ENCODE results near the gene TMX4. TPM values are rescaled to one million over a fixed set of nuclear protein-coding genes. Genes with fewer than 3 reads are reported as not detected.

TMX4 gene
- total RNA-seq, 6 donors from 2014 or later, result 12.4 to 50.5 (median 31.5) TPM

GRCh38 chr20:8020314-8021079, 936 bp upstream of the TMX4 start:
- no peak for TF ChIP-seq POLR2A (IDR thresholded peaks at IDR 0.05)
- TF ChIP-seq CTCF (IDR thresholded peaks at IDR 0.05), result no peak
- TF ChIP-seq POLR2AphosphoS5 (IDR thresholded peaks at IDR 0.05), result no peak
- TF ChIP-seq EP300 (IDR thresholded peaks at IDR 0.05), result no peak
- WGBS, 2 donors, result 28 to 43% methylated on average over 3 of the region's 3 CpGs
- peak overlapping the region in 3 of 4 donors; percentile 98 to 99 (median 98) for H3K27ac ChIP-seq
- H3K27me3 ChIP-seq, result no peaks in the 10 kb centered on the region
- H3K9me3 ChIP-seq, result no peaks in the 10 kb centered on the region
- DNase-seq, result no peak
- H3K4me1 ChIP-seq, result peaks cover 8 to 16% (median 13%) of the 10 kb centered on the region in 4 donors
- H3K4me3 ChIP-seq, result peak overlapping the region in 3 of 4 donors; percentile 93 to 94 (median 94)
- no peaks in the 10 kb centered on the region for H3K36me3 ChIP-seq
- no peak for ATAC-seq (ENCODE audit: low FRiP score in 2 of 2)

GRCh38 chr20:8019998-8020247, 362 bp upstream of the TMX4 start:
- ATAC-seq (ENCODE audit: low FRiP score in 2 of 2) (no peak), DNase-seq (no peak)
- Histone ChIP-seq H3K36me3 (no peaks in the 10 kb centered on the region), H3K4me3 (peak overlapping the region in 3 of 4 donors; percentile 93 to 94 (median 94)), H3K27me3 (no peaks in the 10 kb centered on the region), H3K9me3 (no peaks in the 10 kb centered on the region), H3K4me1 (peaks cover 8 to 16% (median 13%) of the 10 kb centered on the region in 4 donors), H3K27ac (peak overlapping the region; percentile 98 to 99 (median 98))
- TF ChIP-seq CTCF (IDR thresholded peaks at IDR 0.05) (no peak), EP300 (IDR thresholded peaks at IDR 0.05) (no peak), POLR2AphosphoS5 (IDR thresholded peaks at IDR 0.05) (no peak), POLR2A (IDR thresholded peaks at IDR 0.05) (no peak)
- WGBS, 2 donors, result 0% methylated on average over 3 of the region's 3 CpGs

GRCh38 chr20:8018958-8019245, 659 bp downstream of the TMX4 start:
- Histone ChIP-seq H3K4me1 (peaks cover 8 to 16% (median 13%) of the 10 kb centered on the region in 4 donors), H3K4me3 (peak overlapping the region; percentile 73 to 94 (median 94)), H3K27me3 (no peaks in the 10 kb centered on the region), H3K36me3 (no peaks in the 10 kb centered on the region), H3K9me3 (no peaks in the 10 kb centered on the region), H3K27ac (peak overlapping the region; percentile 98 to 99 (median 98))
- peak; percentile 71 to 90 for ATAC-seq (ENCODE audit: low FRiP score in 2 of 2)
- peak in 1 of 2 donors; percentile 73 for DNase-seq
- 0 to 1% methylated on average over 6 to 22 of the region's 23 CpGs for WGBS, 2 donors
- peak in 2 of 6 experiments; percentile 6 to 46 for TF ChIP-seq CTCF (IDR thresholded peaks at IDR 0.05)
- TF ChIP-seq EP300 (IDR thresholded peaks at IDR 0.05), result no peak
- TF ChIP-seq POLR2AphosphoS5 (IDR thresholded peaks at IDR 0.05), result peak in 1 of 2 donors; percentile 90
- no peak for TF ChIP-seq POLR2A (IDR thresholded peaks at IDR 0.05)

- no peak for TF ChIP-seq POLR2AphosphoS5 (IDR thresholded peaks at IDR 0.05)
- TF ChIP-seq POLR2A (IDR thresholded peaks at IDR 0.05), result no peak
- TF ChIP-seq EP300 (IDR thresholded peaks at IDR 0.05), result no peak
- no peak for TF ChIP-seq CTCF (IDR thresholded peaks at IDR 0.05)
- Histone ChIP-seq H3K36me3 (peaks cover 0 to 6% (median 0%) of the 10 kb centered on the region in 4 donors), H3K4me1 (peaks cover 0 to 4% (median 2%) of the 10 kb centered on the region in 4 donors), H3K27me3 (no peaks in the 10 kb centered on the region), H3K9me3 (no peaks in the 10 kb centered on the region), H3K27ac (no peak overlapping the region), H3K4me3 (no peak overlapping the region)
- ATAC-seq (ENCODE audit: low FRiP score in 2 of 2) (no peak), DNase-seq (no peak)
- WGBS, 2 donors, result 75 to 91% methylated on average over 1 of the region's 1 CpG
These were observed 6.8 kb downstream of the TMX4 start for GRCh38 chr20:8012724-8013123.

- H3K4me3 ChIP-seq, result no peak overlapping the region
- no peak for ATAC-seq (ENCODE audit: low FRiP score in 2 of 2)
- H3K27ac ChIP-seq, result no peak overlapping the region
- H3K4me1 ChIP-seq, result no peaks in the 10 kb centered on the region
- peaks cover 0 to 6% (median 0%) of the 10 kb centered on the region in 4 donors for H3K36me3 ChIP-seq
- WGBS, 2 donors, result 87 to 98% methylated on average over 2 of the region's 2 CpGs
- H3K27me3 ChIP-seq, result no peaks in the 10 kb centered on the region
- TF ChIP-seq POLR2A (IDR thresholded peaks at IDR 0.05) (no peak), POLR2AphosphoS5 (IDR thresholded peaks at IDR 0.05) (no peak), CTCF (IDR thresholded peaks at IDR 0.05) (no peak), EP300 (IDR thresholded peaks at IDR 0.05) (no peak)
- no peaks in the 10 kb centered on the region for H3K9me3 ChIP-seq
- no peak for DNase-seq
These were observed 10.8 kb downstream of the TMX4 start for GRCh38 chr20:8008733-8009132.

Measured in upper lobe of left lung (tissue), 6 donors.